Activated naive CD4-positive, alpha-beta T cell (primary cell): ENCODE results near the gene MTG1.
"Not testable (repeated sequence)": the region's sequence is repeated elsewhere in the genome, so short reads cannot be mapped to it uniquely, and the experiment has no call there.

Source experiments
- DNase-seq, 4 experiments: peaks; one replicate each; lab custom pipeline; 2025; lab: John Stamatoyannopoulos, UW

The MTG1 gene

GRCh38 chr10:133424102-133424501, 30.1 kb downstream of the MTG1 start:
- not testable (repeated sequence) for DNase-seq

DNA sequence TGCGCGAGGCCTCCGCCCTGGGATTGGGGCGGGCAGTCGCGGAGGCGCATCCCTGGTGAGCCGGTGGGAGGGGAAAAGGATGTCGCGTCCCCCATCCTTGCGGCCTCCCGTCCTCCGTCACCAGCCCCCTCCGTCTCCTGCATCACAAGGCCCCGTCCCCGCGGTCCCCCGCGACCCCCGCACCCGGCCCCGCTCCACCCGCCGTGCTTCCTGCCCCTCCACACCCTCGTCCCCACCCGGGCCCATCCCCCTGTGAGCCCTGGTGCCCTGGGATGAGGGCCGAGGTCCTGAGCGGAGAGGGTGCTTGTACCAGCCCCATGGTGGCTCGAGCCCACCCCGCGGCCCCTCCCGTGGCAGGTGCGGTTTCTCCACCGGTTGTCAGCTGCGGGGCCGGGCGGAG, 30.6 kb downstream of the MTG1 start, which contains the start of gene SPRN:
TSS of gene SPRN (minus strand) at position 25 of the 400 bp plus-strand sequence. CDS start 944 bp downstream, outside the sequence.
- DNase-seq: not testable (repeated sequence)

GRCh38 chr10:133429571-133429970, 35.6 kb downstream of the MTG1 start:
- DNase-seq: not testable (repeated sequence)

- not testable (repeated sequence) for DNase-seq
These were observed 38.1 kb downstream of the MTG1 start for GRCh38 chr10:133431888-133432613.

DNA sequence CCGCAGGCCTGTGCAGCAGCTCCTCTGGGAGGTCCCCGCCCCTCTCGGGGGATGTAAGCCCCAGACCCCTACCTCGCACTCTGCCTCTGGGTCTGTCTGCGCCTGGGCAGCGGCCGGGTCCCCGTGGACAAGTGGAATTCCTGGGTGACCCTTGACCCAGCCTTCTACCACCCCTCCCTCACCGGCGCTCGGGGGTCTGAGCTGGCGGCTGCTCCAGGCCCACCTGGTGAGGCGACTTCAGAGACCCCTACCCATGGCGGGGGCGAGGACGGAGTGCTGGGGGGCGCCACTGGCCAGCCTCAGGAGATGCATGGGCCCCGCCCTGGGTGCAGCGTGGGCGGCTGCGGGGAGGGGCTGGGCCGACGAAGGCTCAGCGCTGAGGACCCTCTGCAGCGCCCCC, 38.8 kb downstream of the MTG1 start:
- not testable (repeated sequence) for DNase-seq

DNA sequence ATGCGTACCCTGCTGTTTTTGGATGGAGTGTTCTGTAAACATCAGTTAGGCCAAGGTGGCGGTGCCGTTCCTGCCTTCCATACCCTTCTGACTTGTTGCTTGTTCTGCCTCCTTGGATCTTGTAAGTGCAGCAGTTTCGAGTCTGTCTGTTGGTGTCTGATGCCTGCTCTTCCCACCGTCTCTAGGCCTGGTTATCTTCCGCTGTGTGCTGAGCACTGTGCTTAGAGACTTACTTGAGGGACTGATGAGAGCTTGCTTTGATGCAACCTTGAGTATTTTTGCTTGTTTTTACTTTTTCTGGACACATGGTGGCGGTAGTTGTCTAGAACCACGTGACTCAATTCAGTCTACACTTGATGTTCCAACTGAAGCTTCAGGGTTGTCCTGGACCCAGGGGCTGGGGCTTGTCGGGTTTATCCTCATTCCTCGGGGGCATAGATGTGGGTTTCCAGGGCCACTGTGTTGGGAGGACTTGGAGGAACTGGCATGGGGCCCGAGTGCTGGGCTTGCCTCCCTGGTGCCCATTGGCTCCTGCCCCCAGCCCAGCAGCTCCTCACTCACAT, 44.8 kb downstream of the MTG1 start:
- DNase-seq: no peak

DNA sequence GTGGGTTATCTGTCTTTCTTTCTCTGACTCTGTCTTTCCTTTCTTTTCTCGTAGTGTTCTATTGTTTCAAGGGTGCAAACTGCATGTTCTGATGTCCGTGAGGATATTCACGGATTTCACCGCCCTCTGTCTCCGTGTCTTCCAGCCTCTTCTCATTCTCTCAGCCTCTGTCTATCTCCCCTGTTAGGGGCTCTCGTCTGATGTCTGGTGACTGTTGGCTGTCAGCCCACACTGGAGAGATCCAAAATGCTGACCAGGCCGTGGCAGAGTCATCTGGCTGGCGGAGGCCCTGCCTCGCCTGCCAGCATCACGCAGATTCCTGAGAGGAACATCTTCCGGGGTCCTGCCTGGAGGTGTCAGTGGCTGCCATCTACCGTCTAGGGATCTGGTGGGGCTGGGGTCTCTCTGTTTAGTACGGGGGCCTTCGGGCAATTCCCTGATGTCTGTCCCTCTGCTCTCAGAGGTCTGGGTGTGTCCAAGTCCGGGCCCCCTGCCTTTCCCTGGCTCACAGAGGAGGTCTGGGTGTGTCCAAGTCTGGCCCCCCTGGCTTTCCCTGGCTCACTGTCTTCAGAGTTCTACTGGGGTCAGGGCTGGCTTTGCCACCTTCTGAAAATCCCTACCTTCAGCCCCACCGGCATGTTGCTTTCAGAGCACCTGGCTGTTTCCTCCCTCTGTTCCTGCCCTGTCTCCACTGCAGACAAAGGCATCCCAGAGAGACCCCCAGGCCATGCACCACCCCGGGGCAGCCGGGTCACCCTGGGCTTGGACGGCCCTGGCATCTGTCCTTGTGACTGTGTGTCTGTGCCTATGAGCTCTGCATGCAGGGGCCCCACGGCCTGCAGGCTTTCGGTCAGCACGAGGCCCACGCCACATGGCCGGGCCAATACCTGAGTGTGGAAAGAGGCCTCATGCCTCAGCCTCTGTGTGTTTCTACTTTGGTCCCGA, 45.8 kb downstream of the MTG1 start:
- no peak for DNase-seq

GRCh38 chr10:133440633-133441285, 46.8 kb downstream of the MTG1 start:
- no peak for DNase-seq

DNA sequence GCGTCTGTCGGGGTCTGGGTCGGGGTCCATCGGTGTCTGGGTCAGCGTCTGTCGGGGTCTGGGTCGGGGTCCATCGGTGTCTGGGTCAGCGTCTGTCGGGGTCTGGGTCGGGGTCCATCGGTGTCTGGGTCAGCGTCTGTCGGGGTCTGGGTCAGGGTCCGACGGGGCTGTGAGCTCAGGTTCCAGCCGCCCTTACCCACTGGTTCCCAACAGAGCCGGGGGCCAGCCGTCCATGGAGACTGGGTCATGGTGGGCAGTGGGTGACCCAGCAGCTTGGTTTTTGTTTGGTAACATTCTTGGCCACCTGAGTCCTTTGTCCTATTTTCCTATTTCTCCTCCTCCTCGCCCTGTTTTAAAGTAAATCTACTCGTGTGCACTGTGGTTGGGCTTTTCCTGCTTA, 47.4 kb downstream of the MTG1 start:
- DNase-seq: not testable (repeated sequence)

DNA sequence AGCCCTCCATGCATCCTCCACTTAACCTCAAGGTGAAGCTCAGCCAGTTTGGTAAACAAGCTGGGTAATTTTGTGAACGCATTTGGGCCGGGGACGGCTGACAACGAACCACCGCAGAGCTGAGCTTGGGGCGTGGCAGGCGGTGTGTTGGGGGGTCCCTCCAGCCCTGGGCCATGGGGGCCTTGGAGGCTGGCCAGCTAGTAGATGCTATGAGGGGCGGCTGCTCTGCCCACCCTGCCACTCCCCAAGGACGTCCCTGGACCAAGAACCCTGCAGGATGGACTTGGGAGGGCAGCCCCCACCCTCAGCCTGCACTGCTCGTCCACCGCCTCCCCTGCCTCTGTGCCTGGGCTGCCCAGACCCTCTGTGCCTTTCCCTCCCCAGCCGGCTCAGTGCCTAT, 47.8 kb downstream of the MTG1 start:
- DNase-seq: no peak

- no peak for DNase-seq
These were observed 48.4 kb downstream of the MTG1 start for GRCh38 chr10:133442191-133442966.

- DNase-seq: no peak
These were observed 49.3 kb downstream of the MTG1 start for GRCh38 chr10:133442967-133443924.

- DNase-seq: no peak
These were observed 50.6 kb downstream of the MTG1 start for GRCh38 chr10:133444342-133445267.

DNA sequence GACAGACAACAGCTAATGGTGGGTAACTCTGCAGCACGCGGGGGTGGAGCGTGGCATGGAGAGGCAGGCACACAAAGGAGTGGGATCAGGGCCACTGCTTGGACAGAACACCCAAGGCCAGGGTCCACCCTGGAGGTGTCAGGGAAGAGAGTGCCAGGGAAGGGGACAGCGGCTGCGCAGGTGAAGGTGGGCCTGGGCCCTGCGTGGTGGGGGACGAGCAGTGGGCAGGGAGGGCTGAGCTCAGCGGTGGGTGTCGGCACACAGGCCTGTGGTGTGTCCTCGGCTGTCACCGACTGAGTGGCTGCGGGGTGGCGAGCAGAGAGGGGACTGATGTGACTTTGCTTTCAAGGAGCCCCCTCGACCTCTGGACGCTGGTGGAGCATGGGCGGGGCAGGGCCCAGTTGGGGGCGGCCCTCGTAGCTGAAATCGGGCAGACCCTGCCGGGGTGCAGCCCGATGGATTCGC, 51.3 kb downstream of the MTG1 start:
- DNase-seq: no peak

GRCh38 chr10:133445751-133446708, 52.1 kb downstream of the MTG1 start:
- DNase-seq: no peak

- DNase-seq: no peak
These were observed 53.0 kb downstream of the MTG1 start for GRCh38 chr10:133446979-133447378.

DNA sequence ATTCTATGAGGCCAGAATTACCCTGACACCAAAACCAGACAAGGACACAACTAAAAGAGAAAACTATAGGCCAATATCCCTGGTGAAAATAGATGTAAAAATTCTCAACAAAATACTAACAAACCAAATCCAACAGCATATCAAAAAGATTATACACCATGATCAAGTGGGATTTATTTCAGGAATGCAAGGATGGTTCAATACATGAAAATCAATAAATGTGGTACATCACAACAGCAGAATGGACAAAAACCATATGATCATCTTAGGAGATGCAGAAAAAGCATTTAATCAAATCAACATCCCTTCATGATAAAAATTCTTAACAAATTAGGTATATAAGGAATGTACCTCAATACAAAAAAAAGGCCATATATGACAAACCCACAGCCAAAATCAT, 54.2 kb downstream of the MTG1 start:
- no peak for DNase-seq

DNA sequence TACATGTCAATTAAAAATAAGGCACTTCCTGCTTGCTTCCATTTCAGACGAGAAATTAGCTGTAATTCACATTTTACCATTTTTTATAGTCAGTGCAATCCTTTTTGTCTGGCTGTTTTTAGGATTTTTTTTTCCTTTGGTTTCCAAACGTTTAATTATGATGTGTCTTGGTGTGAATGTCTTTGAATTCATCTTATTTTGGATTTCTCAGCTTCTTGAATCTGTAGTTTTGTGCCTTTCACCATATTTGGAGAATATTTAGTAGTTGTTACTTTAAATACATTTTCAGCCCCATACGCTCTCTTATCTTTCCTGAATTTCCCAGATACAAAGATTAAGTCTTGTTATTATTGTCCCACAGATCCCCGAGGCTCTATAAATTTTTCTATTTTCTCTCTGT, 57.4 kb downstream of the MTG1 start:
- no peak for DNase-seq
